Cerebellar cortex (tissue), 1 donor: ENCODE measurements around the gene RECK.

ENCODE experiments used
- DNase-seq: peaks from one replicate; pipeline ENCODE4 v3.0.0-alpha.2; 2015; ENCODE audit warnings: low spot score

Gene RECK

DNA sequence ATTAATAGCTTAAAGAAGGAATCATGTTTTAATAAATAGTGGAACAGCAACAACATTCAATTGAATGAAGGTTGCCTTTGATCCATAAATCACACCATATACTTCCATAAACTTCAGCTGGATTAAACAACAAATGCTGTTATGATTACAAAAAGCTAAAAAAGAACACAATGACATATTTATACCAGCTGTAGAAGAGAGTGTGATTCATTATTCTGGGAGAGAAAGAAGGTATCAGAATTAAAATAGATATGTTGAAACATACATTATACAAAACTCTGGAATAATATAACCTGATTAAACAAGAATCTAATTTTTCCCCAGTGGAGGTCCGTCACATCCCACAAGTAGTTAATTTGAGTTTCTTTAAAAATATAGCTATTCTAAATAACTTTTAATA is 7.5 kb upstream of the RECK start:
- DNase-seq, result no peak

GRCh38 chr9:36029765-36030528 is 6.8 kb upstream of the RECK start:
- DNase-seq, result no peak

DNA sequence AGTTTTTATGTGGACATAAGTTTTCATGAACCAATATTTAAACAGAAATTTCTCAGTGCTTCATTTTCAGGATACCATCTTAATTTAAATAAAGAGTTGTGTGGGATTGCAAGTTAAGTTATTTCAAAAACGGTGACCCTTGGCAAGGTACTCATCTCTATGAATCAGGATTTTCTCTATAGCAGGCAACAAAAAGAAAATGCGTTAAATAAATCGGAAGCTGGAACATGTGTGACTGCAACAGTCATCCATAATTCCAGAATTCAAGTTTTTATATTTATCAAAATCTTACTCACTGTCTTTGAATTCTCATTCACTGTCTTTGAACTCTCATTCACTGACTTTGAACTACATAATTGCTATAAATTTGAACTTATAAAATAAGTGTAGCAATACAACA is 5.8 kb upstream of the RECK start:
- DNase-seq, result no peak

GRCh38 chr9:36031774-36032555 is 4.7 kb upstream of the RECK start:
- no peak for DNase-seq

GRCh38 chr9:36033788-36034187 is 2.9 kb upstream of the RECK start:
- DNase-seq, result no peak

- no peak for DNase-seq
Measured at GRCh38 chr9:36034234-36034633, 2.5 kb upstream of the RECK start.

DNA sequence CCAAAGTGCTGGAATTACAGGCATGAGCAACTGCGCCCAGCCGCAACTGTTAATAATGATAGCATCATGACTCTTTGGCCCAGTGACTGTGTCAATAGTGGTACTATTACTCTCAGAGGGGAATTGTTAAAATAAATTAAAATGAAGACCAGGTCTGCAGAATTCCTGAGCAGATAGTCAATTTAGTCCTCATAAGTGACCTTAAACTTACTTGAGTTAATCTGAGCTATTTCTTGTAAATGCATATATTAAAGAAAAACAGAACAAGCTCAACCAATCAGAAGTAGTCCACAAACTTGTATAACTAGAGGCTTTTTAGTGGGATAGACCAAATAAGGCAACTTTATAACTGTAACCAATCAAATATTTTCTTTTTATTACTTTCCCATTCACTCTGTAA is 1.7 kb upstream of the RECK start:
- DNase-seq, result no peak

GRCh38 chr9:36036253-36036779 is 397 bp upstream of the RECK start:
- DNase-seq, result no peak

DNA sequence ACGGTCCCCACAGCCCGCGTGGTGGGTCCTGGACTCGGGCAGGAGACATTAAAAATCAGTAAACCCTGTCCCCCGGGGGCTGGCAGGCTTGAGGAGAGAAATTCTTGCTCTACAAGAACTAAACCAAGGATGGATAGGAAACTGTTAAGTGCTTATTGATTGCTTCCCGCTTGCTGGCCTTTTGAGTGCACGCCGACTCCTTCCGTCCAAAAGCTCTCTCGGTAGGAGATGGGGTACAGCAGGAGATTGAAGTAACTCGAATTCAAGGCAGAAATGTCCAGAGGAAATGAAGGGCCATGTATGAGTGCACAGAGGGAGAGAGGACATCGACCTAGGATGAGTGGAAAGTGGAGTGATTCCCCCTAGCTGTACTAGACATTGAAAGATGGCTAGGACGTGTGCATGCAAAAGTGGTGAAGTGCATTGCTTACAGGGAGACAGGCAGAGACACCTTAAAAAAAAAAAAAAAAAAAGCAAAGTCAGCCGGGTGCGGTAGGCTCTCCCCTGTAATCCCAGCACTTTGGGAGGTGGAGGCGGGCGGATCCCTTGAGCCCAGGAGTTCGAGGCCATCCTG is 923 bp downstream of the RECK start:
- peak; percentile 56 for DNase-seq

- DNase-seq, result no peak
Measured at GRCh38 chr9:36039121-36039520, 2.4 kb downstream of the RECK start.

GRCh38 chr9:36039696-36040095 is 3.0 kb downstream of the RECK start:
- DNase-seq, result no peak

DNA sequence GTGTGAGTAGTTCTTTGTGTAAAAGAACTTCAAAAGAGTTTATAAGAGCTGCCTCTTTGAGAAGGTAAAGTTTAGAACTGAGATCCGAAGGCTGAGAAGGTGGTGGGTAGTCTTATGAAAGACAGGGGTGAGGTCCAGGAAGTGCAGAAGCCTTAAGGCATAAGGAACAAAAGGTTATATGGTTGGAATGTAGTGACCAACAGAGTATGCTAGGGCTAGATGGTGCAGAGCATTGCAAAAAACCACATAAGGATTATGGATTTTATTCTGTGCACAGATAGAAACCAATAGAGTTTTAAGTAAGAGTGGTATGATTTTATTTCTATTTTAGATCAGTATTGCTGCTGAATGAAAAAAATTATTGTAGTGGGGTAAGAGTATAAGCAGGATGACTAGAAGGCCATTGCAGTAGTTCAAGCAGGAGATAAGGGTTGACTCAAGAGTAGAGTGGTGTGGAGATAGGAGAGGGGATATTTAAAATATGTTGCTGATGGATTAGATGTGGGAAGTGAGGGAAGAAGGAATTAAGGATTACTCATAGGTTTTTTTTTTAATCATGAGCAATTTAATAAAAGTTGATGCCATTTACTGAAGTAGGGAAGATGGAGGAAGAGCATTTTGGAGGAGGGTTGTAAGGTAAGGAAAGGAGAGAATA is 3.7 kb downstream of the RECK start:
- DNase-seq, result no peak

GRCh38 chr9:36041506-36041905 is 4.8 kb downstream of the RECK start:
- no peak for DNase-seq

- no peak for DNase-seq
Measured at GRCh38 chr9:36045610-36046009, 8.9 kb downstream of the RECK start.

DNA sequence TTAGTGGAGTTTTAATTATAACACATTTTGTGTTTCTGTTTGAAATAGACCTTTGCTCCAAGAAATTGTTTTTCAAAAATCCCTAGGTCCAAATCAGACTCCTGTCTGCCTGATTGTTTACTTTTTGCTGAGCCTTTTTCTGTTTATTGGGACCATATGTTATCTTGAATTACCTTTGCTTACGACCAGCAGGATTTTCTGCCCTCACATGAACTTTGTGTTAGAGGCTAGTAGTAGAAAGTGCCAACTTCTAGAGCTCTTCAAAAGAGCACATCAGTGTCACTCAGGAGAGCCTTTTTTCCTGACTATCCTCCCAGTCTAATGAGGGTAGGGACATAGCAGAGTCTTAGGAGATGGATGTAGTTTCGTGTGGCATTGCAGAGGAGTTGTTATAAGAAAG is 10.2 kb downstream of the RECK start:
- no peak for DNase-seq

- DNase-seq, result no peak
Measured at GRCh38 chr9:36049408-36049807, 12.7 kb downstream of the RECK start.

GRCh38 chr9:36050476-36050875 is 13.8 kb downstream of the RECK start:
- DNase-seq, result no peak

GRCh38 chr9:36051317-36051716 is 14.6 kb downstream of the RECK start:
- DNase-seq, result no peak

DNA sequence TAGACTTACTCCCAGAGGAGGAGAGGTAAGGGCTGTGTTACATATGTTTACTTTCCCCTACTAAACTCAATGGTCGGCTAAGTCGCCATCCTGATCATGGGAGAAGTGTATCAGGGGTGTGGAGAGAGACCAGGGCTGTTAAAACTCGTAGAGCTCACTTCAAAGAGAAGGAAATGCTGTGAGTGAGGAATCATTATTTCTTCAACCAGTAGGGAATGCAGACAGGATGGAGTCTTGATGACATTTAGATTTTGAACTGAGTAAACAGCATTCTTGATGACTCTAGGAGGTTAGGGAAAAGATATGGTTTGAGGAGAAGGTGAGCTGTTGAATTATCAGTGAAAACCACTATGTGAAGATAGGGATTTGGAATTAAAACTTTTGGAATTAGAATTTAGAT is 17.3 kb downstream of the RECK start:
- DNase-seq, result no peak

DNA sequence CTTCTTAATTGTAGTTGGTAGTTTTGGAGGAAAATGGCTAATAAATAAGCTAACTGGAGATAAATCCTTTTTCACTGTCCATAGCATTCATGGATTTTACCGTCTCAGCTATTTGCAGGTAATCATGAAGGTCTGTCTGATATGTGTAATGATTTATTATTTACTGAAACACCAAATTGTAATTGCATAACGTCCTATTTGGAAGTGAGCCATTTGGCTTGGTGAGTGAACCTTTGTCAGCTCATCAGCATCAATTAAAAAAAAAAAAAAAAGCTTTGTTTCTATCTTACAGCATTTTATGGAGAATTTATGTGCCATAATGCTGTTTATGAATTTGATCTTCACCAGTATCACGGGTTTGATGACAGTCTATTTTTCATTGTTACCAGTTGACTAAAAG is 20.2 kb downstream of the RECK start:
- DNase-seq, result no peak

- no peak for DNase-seq
Measured at GRCh38 chr9:36063804-36064447, 27.2 kb downstream of the RECK start.

- no peak for DNase-seq
Measured at GRCh38 chr9:36064448-36065037, 27.8 kb downstream of the RECK start.
